Hematopoietic multipotent progenitor cell treated with erythropoietin and hydrocortisone succinate and interleukin-3 and kit ligand, for 17 days (in vitro differentiated cells): ENCODE results near the gene CLCN7.

Source experiments
- DNase-seq: peaks from one replicate; pipeline ENCODE4 v3.0.0-alpha.2; 2015; ENCODE audit warnings: low spot score

The CLCN7 gene

GRCh38 chr16:1430759-1431496 lies 43.9 kb downstream of the CLCN7 start, which contains the start of gene PERCC1:
Gene PERCC1 (plus strand): TSS chr16:1431078. CDS start chr16:1432594, 1,516 bp downstream.
- no peak for DNase-seq

- no peak for DNase-seq
These were observed 44.5 kb downstream of the CLCN7 start for GRCh38 chr16:1430214-1430758.

GRCh38 chr16:1429631-1430030 lies 45.2 kb downstream of the CLCN7 start:
- DNase-seq = no peak

- DNase-seq = no peak
These were observed 45.8 kb downstream of the CLCN7 start for GRCh38 chr16:1429012-1429411.

GRCh38 chr16:1428511-1428910 lies 46.3 kb downstream of the CLCN7 start:
- no peak for DNase-seq

- no peak for DNase-seq
These were observed 47.1 kb downstream of the CLCN7 start for GRCh38 chr16:1427473-1428461.

- no peak for DNase-seq
These were observed 47.9 kb downstream of the CLCN7 start for GRCh38 chr16:1426734-1427471.

GRCh38 chr16:1425616-1426370 lies 49.0 kb downstream of the CLCN7 start:
- DNase-seq = no peak

- DNase-seq = no peak
These were observed 50.8 kb downstream of the CLCN7 start for GRCh38 chr16:1424028-1424427.

- DNase-seq = no peak
These were observed 52.8 kb downstream of the CLCN7 start for GRCh38 chr16:1422076-1422475.

GRCh38 chr16:1420111-1420539 lies 54.7 kb downstream of the CLCN7 start:
- no peak for DNase-seq

GRCh38 chr16:1416521-1416941 lies 58.3 kb downstream of the CLCN7 start:
- no peak for DNase-seq

- DNase-seq = peak; percentile 69
These were observed 60.1 kb downstream of the CLCN7 start, which contains the start of gene UNKL for GRCh38 chr16:1414532-1415260. Gene UNKL (minus strand): TSS chr16:1414704. CDS start chr16:1414691, 13 bp downstream.

GRCh38 chr16:1413684-1414531 lies 60.9 kb downstream of the CLCN7 start:
- peak; percentile 83 for DNase-seq

GRCh38 chr16:1412847-1413246 lies 62.0 kb downstream of the CLCN7 start:
- DNase-seq = no peak

GRCh38 chr16:1408171-1408837 lies 66.5 kb downstream of the CLCN7 start:
- DNase-seq = peak; percentile 84

GRCh38 chr16:1407753-1408152 lies 67.1 kb downstream of the CLCN7 start:
- no peak for DNase-seq

GRCh38 chr16:1403733-1404132 lies 71.1 kb downstream of the CLCN7 start:
- no peak for DNase-seq

- DNase-seq = no peak
These were observed 71.8 kb downstream of the CLCN7 start for GRCh38 chr16:1403036-1403435.
